Activated T-cell treated with anti-CD3 and anti-CD28 coated beads for 4 hours (primary cell): ENCODE results near the gene ARRDC1.
"Not testable (repeated sequence)": the region's sequence is repeated elsewhere in the genome, so short reads cannot be mapped to it uniquely, and the experiment has no call there.

Source experiments
- DNase-seq: peaks from one replicate; pipeline ENCODE4 v3.0.0-alpha.2; 2020

The ARRDC1 gene

DNA sequence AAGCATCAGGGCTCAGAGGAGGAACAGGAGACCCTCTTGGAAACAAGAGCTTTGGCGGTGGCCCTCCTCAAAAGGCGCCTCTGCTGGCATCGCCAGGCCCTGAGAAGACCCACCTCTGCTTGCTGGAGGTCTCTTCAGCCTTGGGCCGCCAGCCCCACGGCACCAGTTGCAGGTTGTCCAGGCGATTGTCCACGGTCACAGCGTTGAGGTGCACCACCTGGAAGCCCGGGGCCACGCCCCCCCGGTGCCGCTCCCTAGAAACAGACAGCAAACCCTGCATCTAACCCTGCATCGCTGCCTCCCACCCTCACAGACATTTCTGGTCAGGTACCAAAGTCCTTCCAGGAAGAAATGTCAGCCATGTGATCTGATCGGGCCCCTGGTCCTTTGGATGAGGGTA lies 18.6 kb upstream of the ARRDC1 start:
- no peak for DNase-seq

DNA sequence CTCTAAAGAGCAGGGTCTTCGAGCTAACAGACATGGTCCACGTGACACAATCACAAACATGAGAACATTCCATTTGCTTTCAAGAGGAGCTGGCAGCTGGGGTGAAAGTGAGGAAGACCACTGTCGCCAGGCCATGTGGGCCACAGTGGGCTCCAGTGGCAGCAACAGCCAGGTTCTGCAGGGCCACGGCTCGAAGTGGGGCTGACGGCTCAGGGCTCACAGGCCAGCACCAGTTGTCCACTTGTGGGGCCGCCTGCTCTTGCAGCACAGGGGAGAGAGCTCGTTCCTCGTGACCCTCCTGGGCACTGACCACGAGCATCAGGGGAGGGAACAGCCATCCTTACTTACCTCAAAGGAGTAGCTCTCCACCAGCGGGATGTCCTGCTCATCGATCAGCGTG lies 17.2 kb upstream of the ARRDC1 start:
- no peak for DNase-seq

DNA sequence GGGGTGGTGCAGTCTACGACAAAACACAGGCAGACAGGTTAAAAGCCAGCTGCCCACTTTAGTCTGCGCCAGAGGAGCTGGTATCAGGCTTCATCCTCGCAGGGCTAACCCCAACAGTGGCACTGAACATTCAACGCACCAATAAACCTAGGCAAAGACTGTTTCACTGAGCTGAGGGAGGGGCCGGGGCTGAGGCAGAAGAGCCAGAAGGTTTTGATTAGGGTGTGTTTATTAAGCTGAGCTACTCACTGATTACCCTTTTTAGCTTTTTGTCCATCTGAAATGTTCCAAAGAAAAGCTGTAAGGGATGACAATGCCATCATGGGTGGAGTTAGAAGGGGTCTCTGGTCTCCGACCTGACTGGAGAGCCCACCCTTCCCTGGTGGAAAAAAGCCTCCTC lies 16.6 kb upstream of the ARRDC1 start:
- no peak for DNase-seq

DNA sequence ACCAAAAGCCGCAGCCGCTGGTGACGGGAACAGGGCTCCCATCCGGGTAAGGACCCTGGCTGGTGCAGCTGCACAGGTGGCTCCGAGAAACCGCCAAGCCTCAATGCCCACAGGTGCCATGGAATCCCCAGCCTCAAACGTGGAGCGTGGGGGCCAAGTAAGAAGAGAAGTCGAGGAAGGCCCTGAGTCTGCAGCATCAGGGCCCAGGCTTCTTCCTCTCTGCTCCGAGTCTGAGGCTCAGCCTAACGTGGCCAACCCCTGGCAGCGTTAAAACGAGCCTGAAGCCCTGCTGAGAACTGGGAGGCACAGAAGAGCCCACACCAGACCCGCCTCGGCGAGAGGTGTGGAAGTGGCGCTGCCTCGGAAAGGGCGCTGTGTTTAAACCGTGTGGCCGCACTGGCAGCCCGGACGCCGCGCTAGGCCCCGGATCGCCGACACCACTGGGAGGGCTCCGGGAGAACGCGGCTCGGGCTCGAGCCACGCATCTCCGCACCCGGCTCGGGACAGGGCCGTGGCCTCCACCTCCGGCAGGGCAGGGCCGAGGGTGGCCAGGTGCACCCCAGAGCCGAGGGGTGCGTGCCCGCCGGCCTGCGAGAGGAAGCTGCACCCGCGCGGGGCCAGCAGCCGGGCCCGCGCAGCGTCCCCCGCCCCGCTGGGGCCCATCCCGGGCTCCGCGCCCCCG lies 15.9 kb upstream of the ARRDC1 start:
- no peak for DNase-seq

DNA sequence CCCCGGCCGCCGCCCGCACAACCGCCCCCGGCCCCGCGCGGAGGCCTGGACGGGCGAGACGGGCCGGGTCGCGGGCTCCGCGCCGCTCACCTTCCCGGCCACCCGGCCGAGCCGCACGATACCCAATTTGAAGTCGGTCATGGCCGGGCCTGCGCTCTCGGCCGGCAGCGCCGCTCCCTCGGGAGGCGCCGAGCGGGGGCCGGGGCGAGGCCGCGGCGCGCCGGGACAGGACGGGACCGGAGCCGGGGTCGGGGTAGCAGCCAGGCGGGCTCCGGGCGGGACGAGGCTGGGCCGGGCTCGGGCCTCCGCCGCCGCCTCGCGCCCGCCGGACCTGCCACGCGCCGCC lies 15.4 kb upstream of the ARRDC1 start:
- DNase-seq: no peak

DNA sequence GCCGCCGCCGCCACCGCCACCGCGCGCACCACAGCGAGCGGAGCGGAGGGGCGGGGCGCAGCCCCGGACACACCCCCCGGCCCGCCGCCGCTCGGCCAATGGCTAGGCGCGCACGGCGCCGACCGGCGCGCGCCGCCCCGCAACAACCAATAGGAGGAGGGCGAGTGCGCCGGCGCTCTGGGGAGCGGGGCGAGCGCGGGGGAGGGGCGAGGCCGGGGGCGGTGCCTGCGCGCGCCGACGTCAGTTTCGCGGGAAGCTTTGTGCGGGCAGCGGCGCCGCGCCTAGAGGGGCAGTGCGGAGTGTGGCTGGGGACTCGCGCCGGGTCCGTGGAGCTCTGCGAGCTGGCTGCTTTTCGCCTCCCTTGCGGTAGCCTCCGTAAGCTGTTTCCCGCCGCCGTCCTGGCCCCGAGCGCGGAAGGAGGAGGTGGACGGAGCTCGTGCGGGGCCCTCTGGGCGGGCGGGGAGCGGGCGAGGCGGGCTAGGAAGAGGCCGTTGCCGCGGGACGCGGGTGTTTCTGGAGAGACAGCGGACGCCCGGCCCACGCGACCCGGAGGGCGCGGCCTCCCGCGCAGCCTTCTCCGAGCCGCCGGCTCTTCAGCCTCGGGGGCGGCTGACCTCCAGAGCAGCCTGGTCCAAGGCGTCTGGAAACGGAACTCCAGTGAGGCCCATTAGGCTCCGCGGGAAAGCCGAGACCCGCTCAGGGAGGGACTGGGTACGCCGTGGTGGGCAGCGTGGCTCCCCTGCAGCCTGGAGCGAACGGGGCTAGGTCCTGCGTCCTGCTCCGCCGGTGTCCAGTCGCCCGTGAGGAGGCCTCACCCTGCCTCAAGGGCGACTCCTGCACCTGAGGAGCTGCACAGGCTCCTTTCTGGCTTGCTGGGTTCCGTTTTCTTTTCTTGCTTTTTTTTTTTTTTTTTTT lies 14.8 kb upstream of the ARRDC1 start, which contains the start of gene ZMYND19:
ZMYND19 (minus strand) TSS at position 44 of the 915 bp plus-strand sequence. CDS start 249 bp downstream, outside the sequence.
- DNase-seq: peak; percentile 87

DNA sequence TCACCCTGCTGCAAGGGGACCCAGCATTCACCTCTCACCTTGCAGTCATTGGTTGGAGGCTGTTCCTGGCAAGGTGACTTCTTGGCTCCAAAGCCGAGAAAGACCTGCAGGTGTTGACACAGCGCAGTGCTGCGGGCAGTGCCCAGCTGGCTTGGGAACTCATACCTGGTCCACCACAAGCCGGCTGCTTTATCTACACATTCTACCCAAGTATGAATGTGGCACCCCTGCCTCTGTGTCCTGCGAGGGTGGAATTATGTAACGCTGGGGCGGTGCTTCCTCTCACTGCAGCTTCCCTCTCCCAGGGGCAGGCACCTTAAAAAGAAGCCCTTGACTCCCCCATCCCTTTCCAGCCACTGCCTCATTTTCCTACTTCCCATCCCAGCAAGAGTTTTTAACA lies 12.7 kb upstream of the ARRDC1 start:
- DNase-seq: no peak

DNA sequence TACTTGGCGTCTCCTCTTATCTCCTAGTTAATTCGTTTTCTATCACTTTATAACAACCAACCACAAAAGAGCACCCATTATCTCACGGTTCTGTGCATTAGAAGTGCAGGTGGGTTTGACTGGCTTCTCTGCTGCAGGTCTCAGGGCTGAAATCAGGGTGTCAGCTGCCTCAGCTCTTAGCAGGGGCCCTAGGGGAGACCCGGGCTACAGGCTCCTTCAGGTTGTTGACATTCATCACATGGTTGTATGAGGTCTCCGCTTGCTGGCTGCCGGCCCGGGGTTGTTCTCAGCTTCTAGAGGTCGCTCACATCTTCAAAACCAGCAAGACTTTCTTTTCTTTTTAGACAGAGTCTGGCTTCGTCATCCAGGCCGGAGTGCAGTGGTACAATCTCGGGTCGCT lies 12.3 kb upstream of the ARRDC1 start:
- DNase-seq: no peak

DNA sequence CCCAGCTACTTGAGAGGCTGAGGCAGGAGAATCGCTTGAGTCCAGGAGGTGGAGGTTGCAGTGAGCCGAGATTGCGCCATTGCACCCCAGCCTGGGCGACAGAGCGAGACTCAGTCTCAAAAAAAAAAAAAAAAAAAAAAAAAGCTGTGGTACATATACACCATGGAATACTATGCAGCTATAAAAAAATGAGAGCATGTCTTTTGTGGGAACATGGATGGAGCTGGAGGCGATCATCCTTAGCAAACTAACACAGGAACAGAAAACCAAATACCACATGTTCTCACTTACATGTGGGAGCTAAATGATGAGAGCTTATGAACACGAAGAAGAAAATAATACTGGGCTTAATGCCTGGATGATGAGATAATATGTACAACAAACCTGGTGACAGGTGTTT lies 8.9 kb upstream of the ARRDC1 start:
- not testable (repeated sequence) for DNase-seq

DNA sequence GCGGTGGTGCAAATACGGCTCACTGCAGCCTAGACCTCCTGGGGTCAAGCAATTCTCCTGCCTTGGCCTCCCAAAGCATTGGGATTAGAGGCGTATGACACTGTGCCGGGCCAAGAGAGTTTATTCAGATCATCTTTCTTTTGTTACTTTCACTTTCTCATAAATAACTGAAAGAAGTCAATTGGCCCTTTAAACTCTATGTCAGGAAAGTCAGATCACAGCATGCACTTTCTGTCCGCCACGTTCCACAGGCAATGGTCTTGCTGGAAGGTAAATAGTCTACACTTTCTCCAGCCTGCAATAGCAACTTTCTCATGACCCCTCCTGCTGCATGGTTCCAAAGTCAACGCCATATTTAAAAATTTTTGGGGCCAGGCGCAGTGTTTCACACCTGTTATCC lies 6.5 kb upstream of the ARRDC1 start:
- DNase-seq: no peak

DNA sequence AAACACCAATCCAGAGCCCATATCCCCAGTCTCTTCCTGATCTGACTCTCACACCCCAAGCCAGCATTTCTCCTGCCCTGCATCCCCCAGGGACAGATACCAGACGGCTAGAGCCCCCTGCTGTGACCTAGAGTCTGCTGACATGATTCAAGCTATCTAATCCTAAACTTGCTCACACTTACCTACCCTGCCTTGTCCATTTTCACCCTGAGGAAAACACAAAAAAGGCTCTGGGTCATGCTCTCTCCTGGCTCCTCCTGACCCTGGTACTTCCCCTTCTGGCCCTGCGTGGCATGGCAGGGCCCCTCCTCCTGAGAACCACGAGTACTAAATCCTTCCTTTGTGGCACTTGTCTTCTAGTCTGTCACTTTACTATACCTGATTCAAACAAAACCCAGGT lies 2.8 kb upstream of the ARRDC1 start:
- no peak for DNase-seq

DNA sequence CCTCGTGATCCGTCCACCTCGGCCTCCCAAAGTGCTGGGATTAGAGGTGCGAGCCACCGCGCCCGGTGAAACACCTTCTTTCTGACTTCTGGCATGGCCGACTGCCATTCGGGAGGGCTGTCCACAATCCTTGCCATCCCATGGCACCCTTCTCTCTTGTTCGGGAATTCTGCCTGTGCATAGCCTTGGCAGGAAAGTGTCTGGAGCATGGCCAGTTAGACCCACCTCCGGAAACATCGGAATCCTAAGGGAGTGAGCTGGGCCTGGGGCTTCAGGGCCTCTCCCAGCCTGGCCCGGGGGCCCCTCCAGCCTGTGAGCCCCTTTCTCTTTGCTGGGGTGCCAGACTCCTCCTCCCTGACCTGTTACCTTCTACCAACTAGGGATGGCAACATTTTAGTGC lies 1.6 kb upstream of the ARRDC1 start:
- no peak for DNase-seq

DNA sequence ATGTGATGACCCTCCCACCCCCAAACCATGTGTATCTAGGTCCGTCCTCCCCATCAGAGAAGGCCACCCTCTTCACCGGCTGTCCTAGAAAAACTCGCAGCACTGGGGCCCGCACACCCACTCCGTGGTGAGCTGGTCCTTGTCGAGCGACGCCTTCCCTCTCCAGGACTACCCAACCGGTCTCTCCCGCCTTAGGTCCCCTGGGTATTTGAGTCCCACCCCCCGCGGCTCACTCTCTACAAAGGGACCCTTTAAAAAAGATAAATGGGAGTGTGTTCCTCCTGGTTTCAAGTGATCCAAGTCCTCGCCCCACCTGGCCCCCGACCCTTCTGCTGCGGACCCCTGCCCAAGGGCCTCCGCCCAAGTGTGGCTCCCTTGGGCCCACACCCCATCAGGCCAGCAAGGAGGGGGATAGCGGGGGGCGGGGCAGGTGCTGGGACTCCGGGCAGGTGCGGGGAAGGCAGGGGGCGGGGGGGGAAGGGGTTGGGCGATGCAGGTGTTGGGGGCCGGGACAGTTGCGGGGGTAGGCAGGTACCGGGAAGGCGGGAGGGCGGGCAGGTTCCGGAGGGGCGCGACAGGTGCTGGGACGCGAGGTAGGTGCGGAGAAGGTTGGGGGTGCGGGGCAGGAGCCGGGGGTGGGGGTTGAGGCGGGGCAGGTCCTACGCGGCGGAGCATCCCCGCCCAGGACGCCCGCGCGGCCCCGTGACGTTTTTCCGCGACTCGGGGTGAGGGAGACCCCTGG lies 970 bp upstream of the ARRDC1 start:
- no peak for DNase-seq

DNA sequence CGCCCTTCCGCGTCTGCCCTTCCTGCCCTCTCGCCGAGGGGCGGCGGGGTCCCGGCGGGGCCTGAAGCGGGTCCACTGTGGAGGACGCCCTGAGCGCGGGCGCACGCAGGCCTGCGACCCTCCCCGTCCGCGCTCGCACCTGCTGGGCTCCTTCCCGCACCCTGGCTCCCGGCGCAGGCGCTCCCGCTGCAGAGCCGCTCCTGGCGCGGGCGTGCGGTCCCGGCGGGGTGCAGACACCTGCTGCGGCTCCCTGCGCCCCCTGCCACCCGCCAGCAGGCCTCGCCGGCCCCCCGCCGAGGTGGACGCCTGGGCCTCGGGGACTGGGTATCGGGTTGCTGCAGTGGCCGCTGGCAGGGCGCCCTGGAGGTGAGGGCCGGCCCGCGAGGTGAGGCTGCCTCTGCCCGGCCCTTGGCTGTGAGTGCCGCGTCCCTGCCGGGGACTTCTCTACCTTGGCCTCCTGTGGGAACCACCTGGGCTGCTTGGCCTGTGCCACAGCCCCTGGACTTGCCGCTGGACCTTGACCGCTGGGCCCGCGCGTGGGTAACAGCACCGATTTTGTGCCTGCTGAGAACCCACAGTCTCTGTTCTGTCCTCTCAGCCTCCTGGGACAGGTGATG lies 627 bp downstream of the ARRDC1 start:
- no peak for DNase-seq

DNA sequence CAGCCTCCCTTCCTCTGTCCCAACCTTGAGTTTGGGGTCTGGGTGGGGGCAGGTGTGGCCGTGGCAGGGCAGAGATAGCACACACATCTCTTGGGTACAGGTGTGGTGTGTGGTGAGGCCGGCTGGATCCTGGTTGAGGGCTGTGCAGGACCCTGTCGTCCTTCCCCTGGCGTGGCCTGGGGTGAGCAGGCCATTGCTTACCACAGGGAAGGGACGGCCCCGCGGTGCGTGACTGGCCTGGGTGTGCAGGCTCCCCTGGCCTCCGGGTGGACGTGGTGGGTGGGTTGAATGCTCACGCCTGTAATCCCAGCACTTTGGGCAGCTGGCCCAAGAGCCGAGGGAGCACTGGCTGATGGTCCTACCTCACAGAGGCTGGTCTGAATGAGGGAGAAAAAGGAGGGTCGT lies 1.2 kb downstream of the ARRDC1 start:
- DNase-seq: no peak

DNA sequence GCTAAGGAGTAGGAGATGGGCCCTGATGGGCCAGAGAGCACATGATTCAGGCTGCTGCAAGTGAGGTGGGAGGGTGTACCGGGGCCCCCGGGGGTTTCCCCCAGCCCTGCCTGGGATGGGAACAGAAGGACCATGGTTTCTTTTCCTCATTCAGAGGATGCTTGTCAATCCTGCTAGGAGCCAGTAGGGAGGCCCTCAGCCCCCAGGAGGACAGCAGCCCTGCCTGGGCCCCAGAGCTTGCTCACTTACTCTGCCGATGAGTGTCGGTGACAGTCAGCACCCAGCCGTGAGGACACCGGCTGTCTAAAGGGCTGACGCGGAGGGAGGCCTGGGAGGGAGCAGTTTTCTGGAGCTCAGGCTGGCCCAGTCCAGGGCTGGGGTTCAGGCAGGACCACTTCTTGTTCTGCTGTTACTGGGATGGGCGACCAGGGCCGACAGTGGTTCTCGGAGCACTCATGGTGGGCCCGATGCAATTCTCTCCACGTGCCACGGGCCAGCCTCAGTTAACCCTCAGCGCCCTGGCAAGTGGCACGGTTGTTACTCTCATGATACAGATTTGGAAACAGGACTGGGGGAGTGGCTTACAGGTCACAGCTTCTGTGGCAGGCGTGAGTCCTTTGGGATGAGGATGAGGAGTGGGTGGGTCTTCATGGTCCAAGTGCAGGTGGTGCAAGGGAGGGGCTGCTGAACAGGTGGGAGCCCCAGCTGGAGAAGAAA lies 1.8 kb downstream of the ARRDC1 start:
- DNase-seq: no peak

DNA sequence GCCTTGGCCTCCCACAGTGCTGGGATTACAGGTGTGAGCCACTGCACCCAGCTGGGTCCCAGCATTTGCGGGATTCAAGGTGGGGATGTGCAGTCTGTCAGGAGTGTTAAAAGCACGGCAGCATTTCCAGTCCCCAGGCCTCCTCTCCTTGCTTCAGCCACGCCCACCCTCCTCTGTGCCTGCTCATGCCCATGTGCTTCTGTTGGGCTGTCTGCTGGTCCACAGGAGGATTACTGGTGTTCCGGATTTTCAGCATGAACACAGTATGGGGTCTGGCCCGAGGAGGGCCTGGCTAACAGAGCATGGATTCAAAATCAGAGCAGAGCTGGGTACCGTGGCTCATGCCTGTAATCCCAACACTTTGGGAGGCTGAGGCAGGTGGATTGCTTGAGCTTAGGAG lies 5.5 kb downstream of the ARRDC1 start:
- no peak for DNase-seq

DNA sequence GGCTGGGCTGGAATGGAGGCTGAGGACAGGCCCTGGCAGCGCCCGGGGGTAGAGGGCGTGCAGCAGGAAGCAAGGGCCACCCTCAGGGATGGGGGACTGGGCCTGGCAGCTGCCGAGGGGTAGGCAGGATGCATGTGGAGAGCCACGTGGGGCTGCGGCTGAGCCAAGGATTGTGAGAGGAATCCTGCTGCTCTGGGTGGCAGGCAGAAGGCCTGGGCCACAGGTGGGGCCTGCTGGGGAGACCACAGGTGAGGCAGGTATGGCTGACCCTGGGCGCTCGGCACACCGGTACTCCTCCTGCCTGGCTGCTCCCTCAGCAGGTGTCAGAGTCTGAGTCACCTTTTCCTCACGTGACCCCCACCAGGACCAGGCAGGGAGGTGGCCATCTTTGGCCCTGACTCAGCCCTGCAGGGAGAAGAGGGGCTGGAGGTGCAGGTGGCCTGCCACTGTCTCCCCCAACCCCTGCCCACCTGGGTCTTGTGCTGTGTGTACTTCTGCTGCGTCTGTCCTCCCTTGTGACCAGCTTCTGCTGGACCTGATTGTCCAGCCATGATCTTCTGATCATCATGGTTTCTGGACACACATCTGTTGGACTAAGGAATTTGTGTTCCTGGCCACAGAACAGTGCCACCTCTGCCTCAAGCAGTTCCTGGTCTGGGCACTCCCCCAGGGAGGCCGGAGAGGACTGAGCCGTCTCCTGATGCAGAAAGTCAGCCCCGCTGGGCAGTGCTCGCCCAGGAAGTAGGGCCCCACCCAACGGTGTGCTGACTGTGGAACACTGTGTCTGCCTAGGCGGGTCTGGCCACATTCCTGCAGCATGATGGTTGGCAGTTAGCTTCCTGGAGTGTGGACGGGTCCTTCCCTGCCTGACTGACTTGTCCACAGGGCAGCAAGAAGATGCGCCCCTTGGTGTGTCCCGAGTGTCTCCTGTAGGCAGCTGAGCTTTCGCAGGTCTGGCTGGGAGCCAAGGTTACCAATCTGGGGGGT lies 6.4 kb downstream of the ARRDC1 start:
- DNase-seq: no peak

DNA sequence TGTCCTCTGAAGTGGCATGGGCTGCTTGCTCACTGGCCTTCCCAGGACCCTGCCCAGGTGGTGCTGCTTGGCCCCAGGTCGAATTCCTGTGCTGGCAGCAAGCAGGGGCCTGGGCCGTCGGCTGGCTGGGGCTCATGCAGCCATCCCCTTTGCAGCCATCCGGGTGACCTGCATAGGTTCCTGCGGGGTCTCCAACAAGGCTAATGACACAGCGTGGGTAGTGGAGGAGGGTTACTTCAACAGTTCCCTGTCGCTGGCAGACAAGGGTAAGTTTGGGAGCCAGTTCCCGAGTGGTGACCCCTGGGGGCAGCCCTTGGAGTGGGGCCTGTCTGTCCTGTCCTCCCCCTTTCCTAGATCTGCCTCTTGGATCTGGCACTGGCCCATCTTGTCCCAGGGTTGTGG lies 7.3 kb downstream of the ARRDC1 start:
- DNase-seq: no peak

DNA sequence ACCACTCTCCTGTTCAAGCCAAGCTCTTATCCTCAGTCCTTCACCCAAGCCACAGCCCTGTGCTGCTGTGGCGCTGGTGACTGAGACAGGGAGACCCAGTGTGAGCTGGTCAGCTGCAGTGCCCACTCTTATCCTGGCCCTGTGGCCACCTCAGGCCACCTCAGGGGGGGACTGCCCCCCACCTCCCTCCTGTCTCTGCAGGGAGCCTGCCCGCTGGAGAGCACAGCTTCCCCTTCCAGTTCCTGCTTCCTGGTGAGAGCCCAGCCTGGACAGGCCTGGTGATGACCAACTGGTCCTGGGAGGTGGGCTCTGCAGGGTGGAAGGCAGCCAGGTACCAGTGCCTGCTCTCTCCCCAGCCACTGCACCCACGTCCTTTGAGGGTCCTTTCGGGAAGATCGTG lies 7.8 kb downstream of the ARRDC1 start:
- DNase-seq: no peak
